PC-3 (cell line): ENCODE data around the gene UCK1. TPM values are rescaled to one million over a fixed set of nuclear protein-coding genes. Genes with fewer than 3 reads are reported as not detected.
"Not testable (repeated sequence)": the region's sequence is repeated elsewhere in the genome, so short reads cannot be mapped to it uniquely, and the experiment has no call there.

Experiments
- ATAC-seq: fragments of 200-7000 bp; cut with Tn5 transposase; 2 replicates; pipeline ENCODE4 v1.9.1; 2020; ENCODE audit warnings: mild to moderate bottlenecking, moderate library complexity
- BruUV-seq: library from RNA; stranded (reverse); fragments of 400-500 nt; replicated peaks from 2 replicates; lab custom pipeline; 2021; lab: Mats Ljungman, UMichigan
- CTCF ChIA-PET: fragments of 300-600 bp; sonication (Branson Sonifier 250); formaldehyde crosslinking; loops from one replicate; lab custom pipeline; 2022; ENCODE audit warnings: antibody characterized with exemption; lab: Charles Lee
- POLR2A ChIA-PET: fragments of 300-600 bp; sonication (Branson Sonifier 250); formaldehyde crosslinking; loops from one replicate; lab custom pipeline; 2022; ENCODE audit warnings: antibody characterized with exemption; ENCODE audit not compliant: unreplicated experiment; lab: Charles Lee
- DNase-seq: peaks from one replicate; pipeline ENCODE4 v3.0.0-alpha.2; 2015
- H2AFZ ChIP-seq: fragments of 300-600 bp; sonication (generic); 2 replicates; pipeline ENCODE4 v1.6.0; 2016; ENCODE audit warnings: antibody characterized with exemption, low read length
- H3F3A ChIP-seq: fragments of 300-600 bp; sonication (generic); one replicate; pipeline ENCODE4 v1.6.0; 2017; ENCODE audit warnings: antibody characterized with exemption, low read length, control low read depth, mild to moderate bottlenecking; ENCODE audit not compliant: unreplicated experiment
- H3K27ac ChIP-seq: fragments of 300-600 bp; sonication (generic); 2 replicates; pipeline ENCODE4 v1.5.1; 2016; ENCODE audit warnings: mild to moderate bottlenecking, low read length
- H3K27me3 ChIP-seq: fragments of 300-600 bp; sonication (generic); 2 replicates; pipeline ENCODE4 v1.6.1; 2016; ENCODE audit warnings: low read length, mixed read lengths
- H3K36me3 ChIP-seq: fragments of 300-600 bp; sonication (generic); 2 replicates; pipeline ENCODE4 v1.6.1; 2016; ENCODE audit warnings: low read depth, mixed run types, low read length, mixed read lengths
- H3K4me1 ChIP-seq: fragments of 300-600 bp; sonication (generic); 2 replicates; pipeline ENCODE4 v1.5.1; 2016; ENCODE audit warnings: low read length; ENCODE audit not compliant: insufficient read depth
- H3K4me2 ChIP-seq: fragments of 300-600 bp; sonication (generic); 2 replicates; pipeline ENCODE4 v1.6.0; 2016; ENCODE audit warnings: low read length
- H3K4me3 ChIP-seq: fragments of 300-600 bp; sonication (generic); 2 replicates; pipeline ENCODE4 v1.5.1; 2016; ENCODE audit warnings: mild to moderate bottlenecking, low read length, mixed read lengths
- H3K79me2 ChIP-seq: fragments of 300-600 bp; sonication (generic); 2 replicates; pipeline ENCODE4 v1.6.1; 2017; ENCODE audit warnings: low read length, mixed read lengths
- H3K9ac ChIP-seq: fragments of 300-600 bp; sonication (generic); 2 replicates; pipeline ENCODE4 v1.6.0; 2016; ENCODE audit warnings: mild to moderate bottlenecking, low read length
- H3K9me2 ChIP-seq: fragments of 300-600 bp; sonication (generic); replicated peaks from 2 replicates; pipeline ENCODE4 v1.6.1; 2016; ENCODE audit warnings: mixed run types, low read length, mixed read lengths
- H3K9me3 ChIP-seq: fragments of 300-600 bp; sonication (generic); 2 replicates; pipeline ENCODE4 v1.6.1; 2016; ENCODE audit warnings: low read length, mixed read lengths
- H4K20me1 ChIP-seq: fragments of 300-600 bp; sonication (generic); 2 replicates; pipeline ENCODE4 v1.6.1; 2016; ENCODE audit warnings: low read length, mixed read lengths
- EZH2 ChIP-seq: fragments of 300-600 bp; sonication (generic); IDR thresholded peaks from one replicate; pipeline ENCODE4 v1.6.1; 2017; ENCODE audit warnings: antibody characterized with exemption, mild to moderate bottlenecking, low read length; ENCODE audit not compliant: unreplicated experiment
- EZH2phosphoT487 ChIP-seq: fragments of 300-600 bp; sonication (generic); IDR thresholded peaks from 2 replicates; pipeline ENCODE4 v1.6.1; 2018; ENCODE audit warnings: mild to moderate bottlenecking, antibody characterized with exemption, low read length, borderline replicate concordance
- intact Hi-C: fragments of 100-400 bp; cut with micrococcal nuclease; formaldehyde crosslinking; loops from 2 replicates; pipeline ENCODE4 v1.9.0; 2023
- total RNA-seq: library from RNA; depleted of rRNA; stranded (reverse); fragments of >200 nt; gene quantifications from 2 replicates; pipeline ENCODE4 v1.2.3, GENCODE V29; 2014
- TF ChIP-seq, protein P1 (sequence below): fragments of 300-600 bp; sonication (generic); conservative IDR thresholded peaks from 2 replicates; pipeline ENCODE4 v1.5.1; 2017; ENCODE audit warnings: antibody characterized with exemption, low read depth, mild to moderate bottlenecking, low read length

The UCK1 gene
- total RNA-seq, 1 experiment from 2014 or later, result 28.2 TPM

DNA sequence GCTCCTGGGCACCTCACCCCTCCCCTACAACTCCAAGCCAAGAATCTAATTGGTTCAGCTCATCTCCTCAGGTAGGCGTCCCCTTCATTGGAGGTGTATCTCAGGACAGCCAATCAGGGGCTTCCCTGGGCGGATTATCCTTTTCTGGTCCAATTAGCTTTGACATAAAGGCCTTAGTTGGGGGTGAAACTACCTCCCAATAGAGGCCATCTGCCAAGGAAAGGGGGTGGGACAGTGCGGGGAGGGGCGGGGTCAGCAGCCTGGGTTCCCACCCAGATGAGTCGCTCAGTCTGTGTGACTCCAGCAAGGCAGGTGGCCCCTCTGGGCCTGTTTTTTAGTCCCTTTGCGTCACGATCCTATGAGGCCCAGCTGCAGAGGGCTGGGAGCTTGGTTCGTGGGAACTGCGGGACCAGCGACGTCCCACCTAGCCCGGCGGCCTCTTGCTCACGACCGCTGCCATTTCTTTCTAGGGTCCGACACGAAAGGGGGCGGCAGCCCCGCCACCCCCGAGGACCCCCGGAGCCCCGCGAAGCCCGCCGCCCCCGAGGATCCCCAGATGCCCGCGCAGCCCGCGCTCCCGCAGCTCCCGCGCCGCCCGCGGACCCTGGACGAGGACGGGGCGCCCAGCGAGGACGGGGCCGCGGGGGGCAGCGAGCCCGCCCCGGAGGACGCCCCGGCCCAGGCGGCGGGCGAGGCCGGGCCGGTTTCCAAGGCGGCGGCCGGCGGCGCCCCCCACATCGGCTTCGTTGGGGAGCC lies 23.2 kb upstream of the UCK1 start:
- H3K4me2 ChIP-seq, result no peak overlapping the region
- no peak overlapping the region for H2AFZ ChIP-seq
- no TSS peak for BruUV-seq
- no peaks in the 10 kb centered on the region for H3K9me2 ChIP-seq
- intact Hi-C loops, result no loop called here
- H3K4me1 ChIP-seq, result no peaks in the 10 kb centered on the region
- no peaks in the 10 kb centered on the region for H3K27me3 ChIP-seq
- DNase-seq (no peak), ATAC-seq (no peak)
- CTCF ChIA-PET, result no interaction called here
- H3K79me2 ChIP-seq, result no peaks in the 10 kb centered on the region
- H3F3A ChIP-seq, result no peaks in the 10 kb centered on the region
- H4K20me1 ChIP-seq, result no peaks in the 10 kb centered on the region
- H3K9ac ChIP-seq, result no peak overlapping the region
- H3K27ac ChIP-seq, result no peak overlapping the region
- POLR2A ChIA-PET, result no interaction called here
- no peaks in the 10 kb centered on the region for H3K9me3 ChIP-seq
- H3K4me3 ChIP-seq, result no peak overlapping the region
- H3K36me3 ChIP-seq, result no peaks in the 10 kb centered on the region
- no peak for TF ChIP-seq EZH2phosphoT487
- no peak for TF ChIP-seq EZH2
- TF ChIP-seq, protein P1, sequence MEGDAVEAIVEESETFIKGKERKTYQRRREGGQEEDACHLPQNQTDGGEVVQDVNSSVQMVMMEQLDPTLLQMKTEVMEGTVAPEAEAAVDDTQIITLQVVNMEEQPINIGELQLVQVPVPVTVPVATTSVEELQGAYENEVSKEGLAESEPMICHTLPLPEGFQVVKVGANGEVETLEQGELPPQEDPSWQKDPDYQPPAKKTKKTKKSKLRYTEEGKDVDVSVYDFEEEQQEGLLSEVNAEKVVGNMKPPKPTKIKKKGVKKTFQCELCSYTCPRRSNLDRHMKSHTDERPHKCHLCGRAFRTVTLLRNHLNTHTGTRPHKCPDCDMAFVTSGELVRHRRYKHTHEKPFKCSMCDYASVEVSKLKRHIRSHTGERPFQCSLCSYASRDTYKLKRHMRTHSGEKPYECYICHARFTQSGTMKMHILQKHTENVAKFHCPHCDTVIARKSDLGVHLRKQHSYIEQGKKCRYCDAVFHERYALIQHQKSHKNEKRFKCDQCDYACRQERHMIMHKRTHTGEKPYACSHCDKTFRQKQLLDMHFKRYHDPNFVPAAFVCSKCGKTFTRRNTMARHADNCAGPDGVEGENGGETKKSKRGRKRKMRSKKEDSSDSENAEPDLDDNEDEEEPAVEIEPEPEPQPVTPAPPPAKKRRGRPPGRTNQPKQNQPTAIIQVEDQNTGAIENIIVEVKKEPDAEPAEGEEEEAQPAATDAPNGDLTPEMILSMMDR, result no peak

DNA sequence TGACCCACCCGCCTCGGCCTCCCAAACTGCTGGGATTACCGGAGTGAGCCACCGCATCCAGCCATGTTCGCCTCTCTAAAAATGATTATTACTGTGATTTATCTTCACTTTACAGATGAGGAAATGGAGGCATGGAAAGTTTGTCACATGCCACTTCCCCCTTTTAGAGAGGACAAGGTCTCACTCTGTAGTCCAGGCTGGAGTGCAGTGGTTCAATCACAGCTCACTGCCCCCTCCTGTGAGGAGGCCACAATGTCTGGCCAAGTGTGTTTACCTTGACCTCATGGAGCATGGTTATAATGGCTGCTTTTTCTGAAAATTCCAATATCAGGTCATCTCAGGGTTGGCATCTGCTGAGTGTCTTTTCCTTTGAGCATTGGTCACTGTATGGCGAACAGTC lies 21.0 kb upstream of the UCK1 start:
- no peak for ATAC-seq
- CTCF ChIA-PET, result no interaction called here
- no TSS peak for BruUV-seq

GRCh38 chr9:131550465-131550864 lies 19.4 kb upstream of the UCK1 start:
- H3K4me1 ChIP-seq, CTCF ChIA-PET, ATAC-seq: not testable (repeated sequence)

More for the DNA sequence above, 21.0 kb upstream of the UCK1 start:
- Histone ChIP-seq H2AFZ (no peak overlapping the region), H3K9ac (no peak overlapping the region), H3K27me3 (no peaks in the 10 kb centered on the region), H3K4me3 (no peak overlapping the region), H3K9me2 (no peaks in the 10 kb centered on the region), H3K27ac (no peak overlapping the region), H3K9me3 (no peaks in the 10 kb centered on the region), H4K20me1 (no peaks in the 10 kb centered on the region), H3K36me3 (no peaks in the 10 kb centered on the region), H3K79me2 (no peaks in the 10 kb centered on the region), H3K4me2 (no peak overlapping the region), H3F3A (no peaks in the 10 kb centered on the region), H3K4me1 (no peaks in the 10 kb centered on the region)
- DNase-seq, result no peak
- POLR2A ChIA-PET, result no interaction called here
- TF ChIP-seq, protein P1, result no peak
- TF ChIP-seq EZH2 (no peak), EZH2phosphoT487 (no peak)
- intact Hi-C loops, result no loop called here

DNA sequence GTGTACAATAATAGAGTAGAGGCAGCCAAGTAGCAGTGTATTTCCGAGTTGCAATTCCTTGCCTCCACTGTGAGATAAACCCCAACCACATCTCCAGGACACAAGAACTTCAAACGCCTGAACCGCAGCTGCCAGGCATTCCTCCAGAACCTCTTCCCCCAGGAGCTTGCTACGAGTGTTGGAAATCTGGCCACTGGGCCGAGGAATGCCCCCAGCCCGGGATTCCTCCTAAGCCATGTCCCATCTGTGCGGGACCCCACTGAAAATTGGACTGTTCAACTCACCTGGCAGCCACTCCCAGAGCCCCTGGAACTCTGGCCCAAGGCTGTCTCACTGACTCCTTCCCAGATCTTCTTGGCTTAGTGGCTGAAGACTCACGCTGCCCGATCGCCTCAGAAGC lies 18.1 kb upstream of the UCK1 start:
- POLR2A ChIA-PET, H3K4me1 ChIP-seq, H3K4me2 ChIP-seq, BruUV-seq, DNase-seq, H3F3A ChIP-seq, H3K4me3 ChIP-seq, H3K9me3 ChIP-seq, H4K20me1 ChIP-seq, CTCF ChIA-PET, H3K9me2 ChIP-seq, H3K79me2 ChIP-seq, H3K27ac ChIP-seq, H3K9ac ChIP-seq, H2AFZ ChIP-seq, H3K36me3 ChIP-seq, ATAC-seq, intact Hi-C loops: not testable (repeated sequence)
- peaks cover 10% of the 10 kb centered on the region for H3K27me3 ChIP-seq

More at GRCh38 chr9:131550465-131550864, 19.4 kb upstream of the UCK1 start:
- H3K4me2 ChIP-seq, H3F3A ChIP-seq, H3K79me2 ChIP-seq, POLR2A ChIA-PET, H3K9me2 ChIP-seq, H2AFZ ChIP-seq, H3K4me3 ChIP-seq, H4K20me1 ChIP-seq, DNase-seq, H3K9me3 ChIP-seq, H3K9ac ChIP-seq, BruUV-seq, H3K36me3 ChIP-seq, intact Hi-C loops, H3K27ac ChIP-seq: not testable (repeated sequence)
- H3K27me3 ChIP-seq, result peaks cover 10% of the 10 kb centered on the region
